Stimulated activated CD8-positive, alpha-beta memory T cell treated with anti-CD3 and anti-CD28 coated beads, Interleukin-15, amount 100 ng/mL, for 4 hours (primary cell): ENCODE data around the gene TNFAIP8L3.

Experiments used
- DNase-seq, 2 donors: peaks; one replicate each; pipeline ENCODE4 v3.0.0-alpha.2; 2020; ENCODE audit warnings: low read depth in 2 of 2

TNFAIP8L3 gene

DNA sequence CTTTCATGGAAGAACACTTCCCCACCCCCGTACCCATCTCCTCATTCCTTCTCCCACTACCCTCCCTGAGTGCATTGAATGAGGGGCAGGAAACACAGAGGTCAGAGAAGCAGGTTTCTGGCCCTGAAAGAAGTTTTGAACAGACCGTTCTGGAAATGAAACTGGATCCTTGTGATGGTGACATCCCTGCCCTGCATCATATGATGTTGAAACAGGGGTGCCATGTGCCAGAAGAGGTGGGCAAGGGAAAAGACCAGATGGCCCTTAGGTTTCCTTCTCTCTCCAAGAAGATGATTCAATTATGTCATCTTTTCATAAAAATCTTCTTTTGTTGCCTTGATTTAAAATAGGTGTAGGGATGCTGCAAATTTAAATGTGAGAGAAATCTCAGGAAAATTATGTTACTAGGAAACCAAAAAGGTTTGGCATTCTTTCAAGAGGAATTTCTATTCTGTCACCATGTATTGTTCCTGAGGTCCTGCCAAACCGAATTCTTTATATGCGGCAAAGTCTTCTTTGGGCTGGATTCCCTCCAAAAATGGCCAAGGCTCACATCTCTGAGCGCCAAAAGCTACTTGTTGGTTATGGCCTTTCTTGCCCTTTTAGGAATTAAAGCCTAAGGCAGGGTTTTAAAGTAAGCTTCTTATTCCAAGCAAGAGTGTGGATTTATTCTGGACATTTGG is 19.9 kb upstream of the TNFAIP8L3 start:
- DNase-seq: no peak

DNA sequence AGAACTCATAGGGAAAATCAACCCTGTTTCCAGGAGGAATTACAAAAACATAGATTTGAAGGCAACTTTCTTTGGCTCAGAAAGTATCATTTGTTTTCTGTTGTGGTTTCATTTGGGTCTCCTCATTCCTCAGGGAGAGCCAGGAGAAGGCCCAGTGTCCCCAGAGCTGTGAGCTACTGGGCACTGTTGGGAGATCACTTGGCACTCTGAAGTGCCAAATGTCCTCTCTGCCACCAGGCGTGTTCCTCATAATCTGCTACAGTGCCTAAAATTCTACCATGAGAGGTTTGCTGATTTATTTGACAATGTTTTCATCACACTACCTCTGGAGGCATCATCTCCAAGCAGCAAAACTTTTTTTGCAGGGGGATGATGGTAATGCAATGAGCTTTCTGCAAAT is 17.4 kb upstream of the TNFAIP8L3 start:
- DNase-seq: no peak

DNA sequence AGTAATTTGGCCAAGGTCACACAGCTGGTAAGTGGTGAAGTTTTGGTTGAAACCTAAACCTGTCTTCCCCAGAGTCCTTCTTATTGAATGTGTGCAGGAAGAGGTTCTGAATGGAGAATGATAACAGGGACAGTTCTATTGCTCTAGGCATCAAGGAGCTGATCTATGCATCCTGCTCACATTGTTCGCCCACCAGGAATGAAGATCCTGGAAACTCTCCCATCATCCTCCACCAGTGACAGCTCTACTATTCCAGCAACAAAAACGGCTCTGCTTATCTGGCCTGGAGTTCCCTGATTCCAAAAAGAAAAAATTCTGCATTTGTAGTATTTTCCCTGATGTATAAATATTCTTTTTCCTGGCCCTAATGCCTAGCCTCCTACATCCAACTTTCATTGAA is 16.4 kb upstream of the TNFAIP8L3 start:
- no peak for DNase-seq

DNA sequence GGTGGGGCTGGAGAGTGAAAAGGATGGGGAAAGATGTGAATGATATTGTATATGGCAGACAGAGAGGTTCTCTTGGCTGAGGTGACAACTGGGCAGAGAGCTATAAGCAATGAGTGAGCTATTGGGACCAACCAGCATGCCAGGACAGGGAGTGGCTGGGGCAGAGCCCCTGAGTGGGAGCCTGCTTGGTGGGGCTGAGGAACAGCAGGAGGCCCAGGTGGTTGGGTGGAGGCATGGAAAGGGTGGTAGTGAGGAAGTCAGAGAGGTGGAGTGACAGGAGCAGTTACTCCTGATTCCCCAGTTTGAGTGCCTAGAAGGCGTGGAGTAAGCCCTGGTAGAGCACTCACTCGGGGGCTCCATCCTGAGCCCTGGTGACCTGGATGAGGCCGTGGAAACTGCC is 15.5 kb upstream of the TNFAIP8L3 start:
- no peak for DNase-seq

GRCh38 chr15:51108933-51109550 is 14.3 kb upstream of the TNFAIP8L3 start:
- DNase-seq: no peak

DNA sequence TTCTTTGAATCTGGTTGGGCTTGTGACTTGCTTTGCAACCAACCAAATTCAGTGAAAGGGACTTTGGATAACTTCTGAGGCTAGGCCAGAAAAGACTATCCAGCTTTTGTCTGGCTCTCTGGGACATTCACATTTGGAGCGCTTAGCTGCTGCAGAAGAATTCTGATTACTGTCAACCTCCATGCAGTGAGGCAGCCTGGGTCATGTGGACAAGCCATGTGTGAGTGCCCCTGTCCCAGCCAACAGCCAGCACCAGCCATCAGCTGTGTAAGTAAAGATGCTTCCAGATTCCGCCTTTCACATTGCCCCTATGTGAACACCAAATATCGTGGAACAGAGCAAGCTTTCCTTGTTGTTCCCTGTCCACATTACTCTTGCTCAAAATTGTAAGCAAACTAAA is 12.9 kb upstream of the TNFAIP8L3 start:
- no peak for DNase-seq

DNA sequence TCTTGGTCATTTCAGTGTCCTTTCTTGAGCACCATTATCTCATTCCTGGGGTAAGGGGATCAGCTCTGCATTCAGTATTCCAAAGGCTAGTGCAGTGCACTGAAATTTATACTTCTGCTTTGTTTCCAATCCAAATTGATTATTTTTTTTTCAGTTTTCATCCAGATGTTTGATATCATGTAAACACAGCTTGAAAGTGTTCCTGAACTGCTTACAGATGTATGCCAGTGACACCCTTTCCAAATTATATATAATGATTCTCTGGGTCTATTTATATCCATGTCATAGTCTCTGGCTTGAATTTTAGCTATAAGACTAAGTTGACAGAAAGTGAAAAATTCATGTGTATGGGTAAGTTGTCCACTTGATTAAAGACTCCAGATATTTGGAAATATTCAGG is 11.8 kb upstream of the TNFAIP8L3 start:
- DNase-seq: no peak

DNA sequence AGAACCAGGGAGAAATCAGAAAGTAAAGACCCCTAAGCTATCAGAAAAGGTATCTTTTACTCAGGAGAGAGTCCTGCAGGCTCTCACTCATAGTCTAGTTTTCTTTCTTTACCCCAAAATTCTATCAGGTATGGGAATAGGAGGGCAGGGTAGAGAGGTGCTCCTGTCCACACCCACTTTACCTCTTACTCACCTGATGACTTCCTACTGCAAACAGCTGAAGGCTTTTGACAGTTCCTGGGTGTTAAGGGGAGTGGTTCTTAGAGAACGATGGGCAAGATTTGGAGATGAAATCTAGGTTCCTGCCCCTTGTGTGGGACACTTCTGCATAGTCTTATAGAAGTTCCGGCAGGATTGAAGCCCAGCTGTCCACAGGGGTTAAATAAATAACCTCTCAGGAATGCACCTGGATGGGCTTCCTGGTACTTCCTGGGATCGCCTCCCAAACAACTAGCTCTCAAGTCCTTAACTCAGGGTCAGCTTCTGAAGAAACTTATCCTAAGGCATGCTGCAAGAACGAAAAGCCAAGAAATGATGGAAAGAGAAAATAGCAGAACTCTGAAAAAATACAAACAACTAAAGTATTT is 10.8 kb upstream of the TNFAIP8L3 start:
- DNase-seq: no peak

- no peak for DNase-seq
Observed at GRCh38 chr15:51104512-51104911, 9.8 kb upstream of the TNFAIP8L3 start.

- DNase-seq: no peak
Observed at GRCh38 chr15:51103330-51103729, 8.6 kb upstream of the TNFAIP8L3 start.

DNA sequence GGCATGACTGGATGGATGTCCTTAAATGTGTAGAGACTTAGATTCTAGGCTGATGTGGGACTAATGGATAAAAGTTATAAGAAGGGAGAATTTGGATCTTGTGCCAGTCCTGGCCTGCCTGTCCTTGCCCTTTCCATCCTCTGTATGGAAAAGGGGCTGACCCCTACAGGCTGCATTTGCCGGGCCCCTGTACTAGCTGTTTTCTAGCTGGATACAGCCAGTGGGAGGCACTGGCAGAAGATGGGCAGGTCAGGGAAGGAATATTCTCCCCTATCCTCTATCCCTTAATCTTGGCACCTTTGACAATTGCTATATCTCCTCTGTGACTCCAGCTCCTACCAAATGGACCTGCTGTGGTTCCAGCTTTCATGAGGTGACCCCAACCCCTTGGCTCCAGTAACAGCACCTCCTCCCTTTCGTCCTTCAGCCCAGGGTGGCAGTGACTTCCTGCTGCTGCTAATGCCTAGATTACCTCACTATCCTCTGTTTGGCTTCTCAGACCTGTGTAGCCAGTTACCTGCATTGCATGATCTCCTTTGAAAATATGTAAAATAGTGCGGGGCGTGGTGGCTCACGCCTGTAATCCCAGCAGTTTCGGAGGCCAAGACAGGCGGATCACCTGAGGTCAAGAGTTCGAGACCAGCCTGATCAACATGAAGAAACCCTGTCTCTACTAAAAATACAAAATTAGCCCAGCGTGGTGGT is 6.2 kb upstream of the TNFAIP8L3 start:
- no peak for DNase-seq

DNA sequence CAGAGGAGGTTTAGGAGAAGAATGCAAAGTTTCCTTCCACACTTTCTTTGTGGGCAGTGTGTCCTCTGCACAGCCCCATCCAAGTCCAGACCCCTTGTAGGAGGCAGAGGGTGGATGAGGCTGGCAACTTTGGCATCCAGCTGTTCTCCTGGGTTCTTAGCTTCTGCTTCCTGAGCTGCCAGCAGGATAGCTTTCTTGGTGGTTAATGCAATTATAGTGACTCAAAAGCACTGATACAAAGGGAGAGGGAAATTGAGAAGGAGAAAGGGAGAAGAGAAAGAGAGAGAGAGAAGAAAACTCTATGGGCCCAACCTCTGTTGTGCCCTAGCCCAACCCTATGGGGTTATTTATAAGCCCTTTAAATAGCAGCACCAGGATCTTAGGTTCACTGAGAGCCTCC is 4.5 kb upstream of the TNFAIP8L3 start:
- DNase-seq: no peak

DNA sequence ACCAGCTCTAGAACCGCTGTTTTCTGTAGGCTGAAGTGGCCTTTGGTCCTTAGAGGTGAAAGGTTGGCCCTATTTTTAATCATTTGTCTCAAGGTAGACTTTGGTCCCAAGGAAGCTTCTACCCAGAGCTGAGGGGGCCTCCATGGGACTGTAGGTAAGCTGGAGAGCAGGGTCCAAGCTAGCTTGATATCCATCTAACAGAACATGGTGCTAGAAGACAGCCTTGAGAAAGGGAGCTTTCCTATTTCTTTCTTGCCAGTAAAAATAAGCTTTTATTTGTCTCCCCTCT is 3.6 kb upstream of the TNFAIP8L3 start:
- DNase-seq: no peak

DNA sequence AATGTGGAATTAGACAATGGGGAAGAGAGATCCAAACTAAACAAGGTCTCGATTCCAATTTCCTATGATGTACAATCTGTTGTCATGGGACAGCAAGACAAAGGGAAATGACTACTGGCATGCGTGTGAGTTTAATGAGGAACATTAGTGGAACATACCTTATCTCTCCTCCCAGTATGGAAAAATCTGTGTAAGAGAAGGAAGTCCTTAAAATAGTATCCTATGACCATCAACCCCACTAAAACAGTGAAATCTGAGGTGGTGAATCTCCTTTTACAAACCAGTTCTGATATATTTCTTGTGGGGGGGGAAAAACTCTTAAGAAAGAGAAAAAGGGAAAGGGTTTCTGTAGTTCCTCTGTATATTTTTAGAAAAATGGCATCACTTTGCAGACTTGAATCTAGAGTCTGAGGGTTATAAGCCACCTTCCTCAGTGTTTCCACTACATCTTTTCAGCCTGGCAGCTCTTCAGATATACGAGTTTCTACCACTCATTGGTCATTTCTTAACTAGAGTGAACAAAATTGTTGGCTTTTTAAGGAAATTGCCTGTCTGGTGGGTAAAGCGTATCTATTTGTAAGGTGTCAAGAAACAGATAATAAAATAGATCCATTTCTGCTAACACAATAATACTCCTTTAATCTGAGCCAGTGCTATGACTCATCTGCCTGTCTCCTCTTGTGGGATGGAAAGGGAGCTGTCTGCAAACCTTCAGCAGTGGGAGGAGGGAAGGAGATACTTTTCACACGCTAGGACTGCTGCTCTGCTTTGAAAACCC is 3.0 kb upstream of the TNFAIP8L3 start:
- no peak for DNase-seq

DNA sequence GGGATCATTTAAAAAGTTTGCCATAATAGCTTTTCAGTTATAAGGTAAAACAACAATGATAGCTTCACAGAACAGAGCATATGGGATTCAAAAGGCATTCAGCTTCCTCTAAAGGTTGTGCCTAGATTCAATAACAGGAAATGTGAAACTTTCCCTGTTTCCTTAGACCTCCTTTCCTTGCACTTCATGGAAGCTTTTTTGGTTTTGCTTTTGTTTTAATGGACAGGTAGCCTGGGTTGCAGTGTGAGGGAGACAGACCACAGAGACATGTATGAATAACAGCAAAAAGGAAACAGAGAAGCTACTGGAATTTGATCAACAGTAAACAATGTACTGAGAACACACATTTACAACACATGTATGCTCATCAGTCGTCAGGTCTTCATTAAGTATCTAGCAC is 2.3 kb upstream of the TNFAIP8L3 start:
- DNase-seq: no peak

- no peak for DNase-seq
Observed at GRCh38 chr15:51095681-51096331, 1.1 kb upstream of the TNFAIP8L3 start.

- DNase-seq: no peak
Observed at GRCh38 chr15:51093839-51094605, 684 bp downstream of the TNFAIP8L3 start.

- DNase-seq: no peak
Observed at GRCh38 chr15:51093488-51093838, 1.2 kb downstream of the TNFAIP8L3 start.

DNA sequence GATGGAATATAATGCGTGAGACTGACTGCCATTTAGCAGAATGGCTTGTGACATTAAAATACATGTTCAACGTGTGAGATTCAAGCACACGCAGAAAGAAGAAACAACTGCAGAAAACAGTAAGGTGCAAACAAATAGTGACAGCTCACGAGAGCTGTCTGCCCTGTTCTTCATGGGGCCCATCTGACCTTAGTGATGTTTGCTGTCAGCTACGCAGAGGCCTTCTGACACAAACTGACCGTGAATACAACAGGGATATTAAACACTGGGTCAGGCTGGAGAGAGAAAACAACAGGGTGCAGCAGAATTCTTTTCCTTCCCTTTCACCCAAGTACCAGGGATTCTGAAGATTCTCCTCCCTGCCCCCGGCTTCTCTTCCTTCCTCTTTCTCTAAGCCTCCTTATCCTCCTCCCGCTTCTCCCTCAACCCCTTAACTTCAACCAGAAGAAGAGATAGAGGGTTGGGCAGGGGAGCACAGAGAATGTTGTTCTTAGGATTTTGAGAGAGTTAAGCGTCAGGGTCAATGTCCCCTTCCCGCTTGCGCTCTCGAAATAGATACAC is 2.1 kb downstream of the TNFAIP8L3 start:
- no peak for DNase-seq

- DNase-seq: no peak
Observed at GRCh38 chr15:51090753-51091152, 4.0 kb downstream of the TNFAIP8L3 start.
